ENCODE measurements around the gene GPR108. TPM values are rescaled to one million over a fixed set of nuclear protein-coding genes. Genes with fewer than 3 reads are reported as not detected.

The GPR108 gene
- total and polyA plus RNA-seq, 2 of the 8 experiments (the other 6 are each of a cell fraction or from before 2014, with no cell fraction given) = 34.9 to 46.0 TPM

DNA sequence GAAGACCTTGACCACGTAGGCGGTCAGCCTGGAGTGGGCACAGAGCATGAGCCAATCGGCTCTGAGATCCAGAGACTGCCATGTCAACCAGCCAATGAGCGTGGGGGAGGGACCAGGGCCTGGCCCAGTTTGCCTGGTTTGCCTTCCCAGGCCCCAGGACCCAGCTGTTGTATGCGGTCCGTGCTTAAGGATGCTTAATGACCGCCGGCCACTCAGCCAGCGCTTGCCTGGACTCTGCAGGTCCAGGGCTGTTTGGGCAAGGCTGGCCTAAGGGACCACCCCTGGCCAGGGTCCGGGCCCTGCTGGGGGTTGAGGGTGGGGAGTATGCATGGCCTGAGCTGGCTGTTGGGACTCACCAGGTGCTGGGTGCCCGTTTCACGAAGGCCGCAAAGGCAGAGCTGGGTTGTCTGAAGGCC lies 44.3 kb downstream of the GPR108 start:
- Histone ChIP-seq H3K4me1 (replicated peaks in 1 of 4; ENCODE audit: control insufficient read depth in 3 of 4, insufficient read depth in 4 of 4, low read length in 3 of 4) (no peaks in the 10 kb centered on the region), H4K8ac (ENCODE audit: extremely low read depth, insufficient read depth, low read length) (no peak overlapping the region; the same call in 1 of the 2 replicates), H3K23me2 (ENCODE audit: low read depth, low read length) (no peaks in the 10 kb centered on the region), H3K18ac (ENCODE audit: extremely low read depth, low read length) (no peak overlapping the region), H2AK5ac (ENCODE audit: low read depth, low read length) (no peak overlapping the region), H2BK20ac (ENCODE audit: low read length) (no peak overlapping the region), H4K91ac (replicated peaks; ENCODE audit: insufficient read length, low read length) (no peak overlapping the region), H3K79me2 (ENCODE audit: control insufficient read depth in 1 of 2, insufficient read depth in 2 of 2, low read length in 2 of 2) (no peaks in the 10 kb centered on the region), H3K36me3 (ENCODE audit: control insufficient read depth in 2 of 4, insufficient read depth in 4 of 4, low read length in 3 of 4) (no peaks in the 10 kb centered on the region), H3K4ac (replicated peaks; ENCODE audit: insufficient read length, low read depth, low read length) (no peak overlapping the region), H3K79me1 (ENCODE audit: low read depth, low read length) (no peaks in the 10 kb centered on the region), H2BK120ac (replicated peaks; ENCODE audit: low read depth, low read length) (no peak overlapping the region), H3K4me3 (ENCODE audit: extremely low read depth in 1 of 4, insufficient read depth in 2 of 4, low read depth in 3 of 4, low read length in 4 of 4) (no peak overlapping the region), H3K23ac (ENCODE audit: insufficient read length) (no peak overlapping the region), H4K20me1 (replicated peaks in 1 of 2; ENCODE audit: control insufficient read depth in 1 of 2, insufficient read depth in 2 of 2, low read length in 2 of 2) (no peaks in the 10 kb centered on the region), H3K9me3 (ENCODE audit: insufficient read depth in 2 of 2, low read depth in 1 of 2, low read length in 1 of 2) (no peaks in the 10 kb centered on the region), H3K9ac (replicated peaks in 1 of 4; ENCODE audit: extremely low read depth in 1 of 4, low read depth in 3 of 4, low read length in 3 of 4) (no peak overlapping the region), H3K4me2 (ENCODE audit: insufficient read depth in 1 of 2, low read depth in 2 of 2, low read length in 2 of 2) (no peak overlapping the region), H2AFZ (ENCODE audit: low read length) (no peak overlapping the region), H3K27me3 (replicated peaks in 1 of 4; ENCODE audit: control insufficient read depth in 3 of 4, extremely low read depth in 1 of 4, insufficient read depth in 3 of 4, low read length in 3 of 4) (no peaks in the 10 kb centered on the region), H4K5ac (ENCODE audit: insufficient read length, low read depth, low read length) (no peak overlapping the region), H3K27ac (ENCODE audit: low read depth, low read length) (no peak overlapping the region), H2BK15ac (ENCODE audit: low read length) (no peak overlapping the region), H3K14ac (ENCODE audit: insufficient read length) (no peak overlapping the region), H2BK5ac (ENCODE audit: low read depth, low read length) (no peak overlapping the region), H2BK12ac (ENCODE audit: low read depth, low read length) (no peak overlapping the region), H3K56ac (replicated peaks; ENCODE audit: insufficient read length, low read depth, low read length) (no peak overlapping the region)
- WGBS, 2 experiments (ENCODE audit: extremely low coverage in 1 of 2, insufficient coverage in 1 of 2, insufficient read length in 1 of 2, insufficient replicate concordance in 2 of 2, low coverage in 1 of 2, low lambda C conversion rate in 2 of 2, missing lambda C conversion rate in 1 of 2) = 80% methylated on average over 13 of the region's 13 CpGs; no CpG with 5 or more reads in 1 of the 2 experiments
- TF ChIP-seq CHD2 (IDR thresholded peaks at IDR 0.05; ENCODE audit: low read length) (0 out of 2 replicates have a peak, but pooled peaks have one; percentile 42), SP2 (IDR thresholded peaks at IDR 0.05; ENCODE audit: low read length) (peak; percentile 37; the same call in 1 of the 2 replicates), BCL11A (IDR thresholded peaks at IDR 0.05; ENCODE audit: low read depth in 2 of 2, low read length in 2 of 2) (no peak), SP1 (IDR thresholded peaks at IDR 0.05; ENCODE audit: low read depth, low read length) (peak; percentile 81), JUN (IDR thresholded peaks at IDR 0.05; ENCODE audit: low read depth, low read length) (no peak)
- TF ChIP-seq, protein P1, sequence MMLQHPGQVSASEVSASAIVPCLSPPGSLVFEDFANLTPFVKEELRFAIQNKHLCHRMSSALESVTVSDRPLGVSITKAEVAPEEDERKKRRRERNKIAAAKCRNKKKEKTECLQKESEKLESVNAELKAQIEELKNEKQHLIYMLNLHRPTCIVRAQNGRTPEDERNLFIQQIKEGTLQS (IDR thresholded peaks at IDR 0.05; ENCODE audit: insufficient read depth, low read depth, low read length) = no peak
- POLR2A ChIA-PET (ENCODE audit: partially characterized antibody) = no interaction called here
- DNase-seq (ENCODE audit: low read depth in 1 of 2, low spot score in 2 of 2) = no peak
- CTCF ChIA-PET (ENCODE audit: partially characterized antibody) = no interaction called here
- no peak for FAIRE-seq
